Loucy (cell line): Measurements from ENCODE around the gene SPDL1.

Experiments
- EZH2phosphoT487 ChIP-seq: fragments of 200-600 bp; IDR thresholded peaks from 2 replicates; pipeline ENCODE4 v1.6.1; 2018; ENCODE audit warnings: antibody characterized with exemption, mild to moderate bottlenecking, moderate library complexity, borderline replicate concordance
- TF ChIP-seq, protein P1 (sequence below): fragments of 200-600 bp; sonication (generic); conservative IDR thresholded peaks from 2 replicates; pipeline ENCODE4 v1.5.1; 2014; ENCODE audit warnings: mild to moderate bottlenecking, antibody characterized with exemption, low read length

DNA sequence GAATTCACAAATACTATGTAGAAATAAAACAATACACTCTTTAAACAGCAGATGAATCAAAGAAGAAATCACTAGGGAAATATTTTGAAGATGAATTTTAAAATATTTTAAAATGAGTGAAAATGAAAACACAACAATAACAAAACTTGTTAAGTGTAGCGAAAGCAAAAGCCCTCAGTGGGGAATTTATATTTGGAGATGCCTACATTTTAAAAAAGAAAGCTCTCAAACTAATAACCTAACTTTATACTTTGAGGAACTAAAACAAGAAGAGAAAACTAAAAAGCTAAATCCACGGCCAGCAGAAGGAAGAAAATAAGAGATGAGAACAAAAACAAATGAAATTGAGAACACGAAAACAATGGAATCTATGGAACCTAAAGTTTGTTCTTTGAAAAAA, 22.7 kb downstream of the SPDL1 start:
- TF ChIP-seq, protein P1, sequence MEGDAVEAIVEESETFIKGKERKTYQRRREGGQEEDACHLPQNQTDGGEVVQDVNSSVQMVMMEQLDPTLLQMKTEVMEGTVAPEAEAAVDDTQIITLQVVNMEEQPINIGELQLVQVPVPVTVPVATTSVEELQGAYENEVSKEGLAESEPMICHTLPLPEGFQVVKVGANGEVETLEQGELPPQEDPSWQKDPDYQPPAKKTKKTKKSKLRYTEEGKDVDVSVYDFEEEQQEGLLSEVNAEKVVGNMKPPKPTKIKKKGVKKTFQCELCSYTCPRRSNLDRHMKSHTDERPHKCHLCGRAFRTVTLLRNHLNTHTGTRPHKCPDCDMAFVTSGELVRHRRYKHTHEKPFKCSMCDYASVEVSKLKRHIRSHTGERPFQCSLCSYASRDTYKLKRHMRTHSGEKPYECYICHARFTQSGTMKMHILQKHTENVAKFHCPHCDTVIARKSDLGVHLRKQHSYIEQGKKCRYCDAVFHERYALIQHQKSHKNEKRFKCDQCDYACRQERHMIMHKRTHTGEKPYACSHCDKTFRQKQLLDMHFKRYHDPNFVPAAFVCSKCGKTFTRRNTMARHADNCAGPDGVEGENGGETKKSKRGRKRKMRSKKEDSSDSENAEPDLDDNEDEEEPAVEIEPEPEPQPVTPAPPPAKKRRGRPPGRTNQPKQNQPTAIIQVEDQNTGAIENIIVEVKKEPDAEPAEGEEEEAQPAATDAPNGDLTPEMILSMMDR, result no peak
- TF ChIP-seq EZH2phosphoT487, result no peak
